ENCODE results near the gene GOLGA8B.
A peak's percentile ranks its signal among the peaks of the same experiment; 100 is the strongest.
"Not testable (repeated sequence)": the region's sequence is repeated elsewhere in the genome, so short reads cannot be mapped to it uniquely, and the experiment has no call there.

Gene GOLGA8B

DNA sequence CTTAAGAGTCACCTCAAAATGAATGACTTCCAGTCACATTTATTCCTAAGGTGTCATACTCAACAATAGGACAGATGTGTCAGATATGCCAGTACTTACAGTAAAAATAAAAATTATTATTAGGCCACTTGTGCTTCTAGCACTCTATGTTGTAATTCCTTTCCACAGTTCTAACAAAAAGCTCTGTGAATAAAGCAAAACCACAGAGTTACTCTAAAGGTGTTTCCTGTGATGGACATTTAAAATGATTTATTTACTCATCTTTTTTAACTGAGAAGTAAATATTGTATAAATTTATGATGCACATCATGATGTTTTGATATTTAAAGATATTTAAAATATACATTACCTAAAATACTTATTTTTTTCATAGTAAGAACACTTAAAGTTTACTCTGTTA lies 13.9 kb upstream of the GOLGA8B start:
- no peak for DNase-seq (ENCODE audit: extremely low read depth, low read depth)
- TF ChIP-seq, protein P1, sequence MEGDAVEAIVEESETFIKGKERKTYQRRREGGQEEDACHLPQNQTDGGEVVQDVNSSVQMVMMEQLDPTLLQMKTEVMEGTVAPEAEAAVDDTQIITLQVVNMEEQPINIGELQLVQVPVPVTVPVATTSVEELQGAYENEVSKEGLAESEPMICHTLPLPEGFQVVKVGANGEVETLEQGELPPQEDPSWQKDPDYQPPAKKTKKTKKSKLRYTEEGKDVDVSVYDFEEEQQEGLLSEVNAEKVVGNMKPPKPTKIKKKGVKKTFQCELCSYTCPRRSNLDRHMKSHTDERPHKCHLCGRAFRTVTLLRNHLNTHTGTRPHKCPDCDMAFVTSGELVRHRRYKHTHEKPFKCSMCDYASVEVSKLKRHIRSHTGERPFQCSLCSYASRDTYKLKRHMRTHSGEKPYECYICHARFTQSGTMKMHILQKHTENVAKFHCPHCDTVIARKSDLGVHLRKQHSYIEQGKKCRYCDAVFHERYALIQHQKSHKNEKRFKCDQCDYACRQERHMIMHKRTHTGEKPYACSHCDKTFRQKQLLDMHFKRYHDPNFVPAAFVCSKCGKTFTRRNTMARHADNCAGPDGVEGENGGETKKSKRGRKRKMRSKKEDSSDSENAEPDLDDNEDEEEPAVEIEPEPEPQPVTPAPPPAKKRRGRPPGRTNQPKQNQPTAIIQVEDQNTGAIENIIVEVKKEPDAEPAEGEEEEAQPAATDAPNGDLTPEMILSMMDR (IDR thresholded peaks at IDR 0.05; ENCODE audit: low read depth, low read length): no peak

DNA sequence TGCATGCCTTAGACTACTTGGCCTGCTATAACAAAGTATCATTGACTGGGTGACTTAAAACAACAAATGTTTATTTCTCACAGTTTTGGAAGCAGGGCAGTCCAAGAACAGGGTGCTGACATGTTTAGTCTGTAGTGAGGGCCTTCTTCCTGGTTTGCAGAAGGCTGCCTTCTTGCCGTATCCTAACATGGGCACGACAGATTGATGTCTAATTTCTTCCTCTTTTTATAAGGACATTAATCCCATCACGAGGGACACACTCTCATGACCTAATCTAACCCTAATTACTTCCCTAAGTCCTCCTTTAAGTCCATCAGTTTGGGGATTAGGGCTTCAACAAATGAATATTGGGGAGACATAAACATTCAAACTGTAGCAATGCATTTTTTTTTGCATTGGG lies 10.9 kb upstream of the GOLGA8B start:
- DNase-seq (ENCODE audit: extremely low read depth, low read depth): no peak

DNA sequence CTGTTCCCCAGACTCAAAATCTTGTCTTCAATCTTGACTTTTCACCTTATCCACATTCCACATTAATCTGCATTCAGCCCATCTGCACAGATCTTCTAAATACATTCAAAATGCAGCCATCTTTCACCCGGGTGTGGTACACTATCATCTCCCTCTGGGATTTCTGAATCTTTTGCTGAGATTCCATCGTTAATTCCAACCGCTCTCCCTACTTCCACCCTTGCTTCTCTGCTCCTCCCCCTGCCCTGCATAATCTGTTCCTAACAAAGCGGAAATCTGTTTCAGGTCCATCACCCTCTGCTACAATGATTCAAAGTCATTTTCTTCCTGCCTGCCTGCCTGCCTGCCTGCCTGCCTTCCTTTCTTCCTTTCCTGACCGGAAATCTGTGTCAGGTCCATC lies 7.9 kb upstream of the GOLGA8B start:
- TF ChIP-seq, protein P1 (IDR thresholded peaks at IDR 0.05; ENCODE audit: low read depth, low read length): no peak
- DNase-seq (ENCODE audit: extremely low read depth, low read depth): no peak

More for the DNA sequence above, 10.9 kb upstream of the GOLGA8B start:
- TF ChIP-seq, protein P1 (IDR thresholded peaks at IDR 0.05; ENCODE audit: low read depth, low read length): no peak

DNA sequence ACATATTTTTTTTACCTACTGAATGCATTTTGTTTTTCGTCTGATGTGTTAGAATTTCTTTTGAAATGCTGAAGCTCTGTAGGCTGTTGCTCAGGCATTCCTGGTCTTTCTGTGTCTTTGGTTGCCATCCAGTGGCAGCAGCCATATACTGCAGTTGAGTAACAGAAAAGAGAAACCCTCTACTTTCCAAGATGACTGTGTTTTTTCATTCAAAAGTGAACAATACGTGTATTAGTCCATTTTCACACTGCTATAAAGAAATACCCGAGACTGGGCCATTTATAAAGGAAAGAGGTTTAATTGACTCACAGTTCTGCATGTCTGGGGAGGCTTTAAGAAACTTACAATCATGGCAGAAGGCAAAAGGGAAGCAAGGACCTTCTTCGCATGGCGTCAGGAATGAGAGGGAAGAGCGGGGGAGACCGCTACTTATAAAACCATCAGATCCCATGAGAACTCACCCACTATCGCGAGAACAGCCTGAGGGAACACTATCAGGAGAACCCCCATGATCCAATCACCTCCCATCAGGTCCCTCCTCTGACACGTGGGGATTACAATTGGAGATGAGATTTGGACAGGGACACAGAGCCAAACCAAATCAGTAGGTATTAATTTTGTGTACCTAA lies 4.7 kb upstream of the GOLGA8B start:
- TF ChIP-seq, protein P1 (IDR thresholded peaks at IDR 0.05; ENCODE audit: low read depth, low read length): peak; percentile 79
- DNase-seq (ENCODE audit: extremely low read depth, low read depth): peak; percentile 54

DNA sequence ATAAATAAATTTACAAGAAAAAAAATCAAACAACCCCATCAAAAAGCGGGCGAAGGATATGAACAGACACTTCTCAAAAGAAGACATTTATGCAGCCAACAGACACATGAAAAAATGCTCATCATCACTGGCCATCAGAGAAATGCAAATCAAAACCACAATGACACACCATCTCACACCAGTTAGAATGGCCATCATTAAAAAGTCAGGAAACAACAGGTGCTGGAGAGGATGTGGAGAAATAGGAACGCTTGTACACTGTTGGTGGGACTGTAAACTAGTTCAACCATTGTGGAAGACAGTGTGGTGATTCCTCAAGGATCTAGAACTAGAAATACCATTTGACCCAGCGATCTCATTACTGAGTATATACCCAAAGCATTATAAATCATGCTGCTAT lies 2.5 kb upstream of the GOLGA8B start:
- not testable (repeated sequence) for DNase-seq (ENCODE audit: extremely low read depth, low read depth)

DNA sequence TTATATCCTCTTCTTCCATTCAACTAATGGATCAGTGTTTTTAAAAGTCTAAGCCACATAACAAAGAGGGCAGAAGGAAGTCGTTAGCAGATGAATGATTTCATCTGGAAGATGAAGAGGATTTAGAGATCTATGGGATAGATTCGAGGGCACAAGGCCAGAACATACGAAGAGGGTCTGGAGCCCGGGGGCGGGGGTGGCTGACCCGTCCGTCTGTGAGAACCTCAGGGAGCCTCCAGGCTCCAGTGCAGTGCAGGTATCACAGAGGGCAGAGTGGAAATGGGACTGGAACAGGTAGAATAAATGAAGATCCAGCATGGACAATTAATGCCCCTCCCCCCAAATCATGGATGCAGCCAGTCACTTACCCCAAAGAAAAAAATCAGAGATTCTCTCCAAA lies 1.5 kb upstream of the GOLGA8B start:
- no peak for DNase-seq (ENCODE audit: extremely low read depth, low read depth)
- TF ChIP-seq, protein P1 (IDR thresholded peaks at IDR 0.05; ENCODE audit: low read depth, low read length): no peak

DNA sequence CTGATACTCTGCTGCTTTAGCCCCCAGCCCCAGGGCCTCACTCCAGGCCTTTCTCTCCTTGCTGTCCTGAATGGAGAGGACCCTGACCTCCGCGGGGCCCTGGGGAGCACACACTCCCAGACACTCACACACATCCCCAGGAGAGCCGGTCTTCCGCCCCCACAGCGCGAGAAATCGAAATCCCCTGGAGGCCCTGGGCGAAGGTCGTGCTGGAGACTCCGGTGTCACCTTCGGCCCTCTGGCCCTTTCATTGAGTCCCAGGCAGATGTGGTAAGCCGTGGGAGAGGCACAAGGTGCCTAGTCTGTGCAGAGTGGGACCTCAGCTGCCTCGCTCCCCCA lies 848 bp upstream of the GOLGA8B start:
- DNase-seq (ENCODE audit: extremely low read depth, low read depth): no peak
- TF ChIP-seq, protein P1 (IDR thresholded peaks at IDR 0.05; ENCODE audit: low read depth, low read length): no peak

All from AG09319 (cell line).